ENCODE data around the gene ADGRV1.
"Not testable (repeated sequence)": the region's sequence is repeated elsewhere in the genome, so short reads cannot be mapped to it uniquely, and the experiment has no call there.

Gene ADGRV1

DNA sequence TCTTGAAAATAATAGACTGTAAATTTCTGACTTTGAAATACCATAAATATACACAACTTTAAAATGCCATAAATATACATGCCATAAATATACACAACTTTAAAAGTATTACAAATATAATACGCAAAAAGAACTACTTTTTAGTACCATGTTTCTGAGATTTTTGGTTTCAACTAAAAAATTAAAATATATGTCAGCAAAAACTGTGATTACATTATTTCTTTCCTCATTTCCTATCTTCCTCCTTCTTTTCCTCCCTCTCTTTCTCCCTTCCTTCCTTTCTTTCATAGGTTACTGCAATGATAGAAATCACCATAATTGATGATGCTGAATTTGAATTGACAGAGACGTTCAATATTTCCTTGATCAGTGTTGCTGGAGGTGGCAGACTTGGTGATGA is 200.5 kb downstream of the ADGRV1 start:
- DNase-seq: no peak

DNA sequence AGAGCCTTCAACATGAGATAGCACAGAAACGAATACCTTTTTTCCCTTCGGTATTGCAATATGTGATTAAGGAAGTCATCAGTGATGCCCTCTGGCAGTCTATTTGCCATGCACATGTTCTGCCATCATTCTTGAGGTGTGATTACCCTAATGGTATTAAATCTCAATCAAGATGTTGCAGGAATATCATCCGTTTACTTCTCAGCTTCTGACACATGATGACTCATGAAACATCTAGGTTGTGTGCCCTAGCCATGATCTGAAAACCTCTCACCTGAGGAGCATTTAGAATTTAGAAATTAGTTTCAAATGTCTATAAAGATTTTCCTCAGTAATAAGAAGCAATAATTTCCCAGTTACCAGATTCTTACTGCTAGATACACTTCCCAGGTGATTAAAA is 209.1 kb downstream of the ADGRV1 start:
- DNase-seq: no peak

DNA sequence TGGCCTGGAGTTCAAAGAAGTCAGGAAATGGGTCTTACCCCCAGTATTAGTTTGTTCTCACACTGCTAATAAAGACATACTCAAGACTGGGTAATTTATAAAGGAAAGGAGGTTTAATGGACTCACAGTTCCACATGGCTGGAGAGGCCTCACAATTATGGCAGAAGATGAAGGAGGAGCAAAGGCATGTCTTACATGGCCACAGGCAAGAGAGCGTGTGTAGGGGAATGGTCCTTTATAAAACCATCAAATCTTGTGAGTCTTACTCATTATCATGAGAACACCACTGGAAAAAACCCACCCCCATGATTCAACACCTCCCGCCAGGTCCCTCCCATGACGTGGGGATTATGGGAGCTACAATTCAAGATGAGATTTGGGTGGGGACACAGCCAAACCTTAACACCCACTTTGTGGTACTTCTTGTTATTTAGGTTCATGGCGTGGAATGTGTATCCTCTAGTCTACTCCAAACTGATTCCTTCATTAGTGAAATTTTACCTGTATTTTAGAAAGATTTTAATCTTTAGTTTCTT is 211.5 kb downstream of the ADGRV1 start:
- DNase-seq: not testable (repeated sequence)

DNA sequence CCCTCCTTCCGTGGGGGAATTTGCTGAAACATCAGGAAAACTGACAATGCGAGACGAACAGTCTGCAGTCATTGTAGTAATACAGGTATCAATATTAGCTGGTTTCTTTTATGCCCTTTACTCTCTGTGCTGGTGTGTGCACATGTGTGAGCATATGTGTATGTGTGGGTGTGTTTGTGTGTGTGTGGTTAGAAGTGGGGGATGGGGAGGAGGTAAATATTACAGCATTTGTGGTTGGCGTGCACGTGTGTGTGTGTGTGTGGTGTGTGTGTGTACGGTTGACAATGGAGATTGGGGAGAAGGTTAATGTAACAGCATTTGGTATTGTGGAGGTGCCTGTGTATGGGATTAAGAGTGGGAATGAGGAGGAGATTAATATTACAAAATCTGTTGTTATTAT is 219.4 kb downstream of the ADGRV1 start:
- no peak for DNase-seq

DNA sequence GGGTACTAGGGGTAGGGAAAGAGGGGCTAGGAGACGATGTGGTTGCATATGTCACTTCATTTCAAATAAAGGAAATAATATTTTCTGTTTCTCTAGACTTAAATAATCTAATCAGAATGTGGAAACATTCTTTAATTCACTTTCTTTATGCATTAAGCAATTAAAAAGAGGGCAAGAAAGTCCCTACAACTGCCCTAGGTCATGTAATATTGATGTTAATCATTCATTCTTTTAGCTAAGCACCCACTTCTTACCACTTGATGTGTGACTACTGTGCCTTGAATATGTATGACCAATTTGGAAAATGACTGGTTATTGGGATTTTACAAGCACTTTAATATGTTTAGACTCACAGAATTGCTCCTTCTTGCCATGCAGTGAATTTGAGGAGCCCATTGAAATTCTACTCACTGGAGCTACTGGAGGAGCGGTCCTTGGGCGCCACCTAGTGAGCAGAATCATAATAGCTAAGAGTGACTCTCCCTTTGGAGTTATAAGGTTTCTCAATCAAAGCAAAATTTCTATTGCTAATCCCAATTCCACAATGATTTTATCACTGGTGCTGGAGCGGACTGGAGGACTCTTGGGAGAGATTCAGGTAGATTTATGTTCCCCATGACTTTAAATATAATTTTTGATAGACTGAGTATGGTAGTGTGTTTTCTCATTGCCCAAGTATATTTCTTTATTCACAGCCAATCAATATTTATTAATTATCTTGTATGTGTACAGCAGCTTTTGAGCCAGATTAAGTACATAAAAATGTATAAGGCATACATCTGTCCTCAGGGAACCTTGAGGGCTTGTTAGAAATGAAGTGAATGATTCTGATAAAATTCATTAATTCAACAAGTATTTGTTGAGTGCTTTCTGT is 225.1 kb downstream of the ADGRV1 start:
- DNase-seq: peak; percentile 52 to 95

DNA sequence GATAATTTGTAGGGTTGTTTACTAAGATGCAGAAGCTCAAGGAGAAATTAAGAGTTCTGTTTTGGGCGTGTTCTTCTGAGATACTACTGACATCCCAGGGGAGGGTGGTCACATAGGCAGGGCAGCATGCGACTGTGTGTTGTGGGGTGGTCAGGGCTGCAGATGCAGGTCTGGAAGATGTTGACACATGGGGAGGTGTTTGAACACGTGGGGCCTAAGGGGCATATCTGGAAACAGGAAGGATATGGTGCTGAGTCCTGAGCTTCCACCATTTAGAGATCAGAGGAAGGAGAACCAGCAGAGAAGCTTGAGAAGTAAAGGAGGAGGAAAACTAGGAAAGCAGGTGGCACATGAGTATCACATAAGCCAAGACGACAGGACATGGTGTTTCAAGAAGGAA is 228.2 kb downstream of the ADGRV1 start:
- no peak for DNase-seq

DNA sequence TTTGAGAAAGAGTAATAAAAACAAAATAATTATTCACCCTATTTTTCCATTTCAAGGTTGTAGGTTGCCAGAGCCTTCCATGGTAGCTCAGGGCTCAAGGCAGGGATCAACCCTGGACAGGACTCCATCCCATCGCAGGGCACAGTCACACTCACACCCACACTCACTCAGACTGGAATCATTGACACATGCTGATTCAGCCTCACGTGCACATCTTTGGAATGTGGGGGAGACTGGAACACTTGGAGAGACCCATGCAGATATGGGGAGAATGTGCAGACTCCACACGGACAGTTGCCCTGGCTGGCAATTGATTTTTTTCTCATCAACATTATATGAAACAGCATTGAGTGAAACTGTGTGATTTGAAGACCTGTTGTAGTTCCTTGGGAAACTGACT is 234.1 kb downstream of the ADGRV1 start:
- no peak for DNase-seq

DNA sequence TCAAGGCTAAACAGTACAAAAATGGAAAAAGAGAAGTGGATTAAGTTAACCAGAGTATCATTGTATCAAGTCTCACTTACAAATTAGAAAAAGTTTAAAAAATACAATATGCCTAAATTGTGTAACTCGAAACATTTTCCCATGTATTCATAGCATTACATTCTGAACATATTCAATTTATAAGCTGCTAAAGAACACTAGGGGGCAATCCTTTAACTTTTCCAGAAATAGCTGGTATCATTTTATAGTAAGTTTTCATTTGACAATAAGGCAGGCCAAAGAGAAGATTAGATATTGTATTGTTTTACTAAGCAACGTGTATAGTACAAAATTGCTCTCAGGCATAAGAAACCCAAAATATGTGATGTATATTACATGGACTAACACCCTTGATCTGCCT is 234.6 kb downstream of the ADGRV1 start:
- DNase-seq: no peak

DNA sequence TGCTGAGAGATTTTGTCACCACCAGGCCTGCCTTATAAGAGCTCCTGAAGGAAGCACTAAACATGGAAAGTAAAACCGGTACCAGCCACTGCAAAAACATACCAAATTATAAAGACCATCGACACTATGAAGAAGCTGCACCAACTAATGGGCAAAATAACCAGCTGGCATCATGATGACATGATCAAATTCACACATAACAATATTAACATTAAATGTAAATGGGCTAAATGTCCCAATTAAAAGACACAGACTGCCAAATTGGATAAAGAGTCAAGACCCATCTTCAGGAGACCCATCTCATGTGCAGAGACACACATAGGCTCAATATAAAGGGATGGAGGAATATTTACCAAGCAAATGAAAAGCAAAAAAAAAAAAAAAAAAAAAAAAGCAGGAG is 238.3 kb downstream of the ADGRV1 start:
- DNase-seq: not testable (repeated sequence)

DNA sequence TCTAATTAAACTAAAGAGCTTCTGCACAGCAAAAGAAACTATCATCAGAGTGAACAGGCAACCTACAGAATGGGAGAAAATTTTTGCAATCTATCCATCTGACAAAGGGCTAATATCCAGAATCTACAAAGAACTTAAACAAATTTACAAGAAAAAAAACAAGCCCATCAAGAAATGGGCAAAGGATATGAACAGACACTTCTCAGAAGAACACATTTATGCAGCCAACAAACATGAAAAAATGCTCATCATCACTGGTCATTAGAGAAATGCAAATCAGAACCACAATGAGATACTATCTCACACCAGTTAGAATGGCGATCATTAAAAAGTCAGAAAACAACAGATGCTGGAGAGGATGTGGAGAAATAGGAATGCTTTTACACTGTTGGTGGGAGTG is 241.5 kb downstream of the ADGRV1 start:
- not testable (repeated sequence) for DNase-seq

DNA sequence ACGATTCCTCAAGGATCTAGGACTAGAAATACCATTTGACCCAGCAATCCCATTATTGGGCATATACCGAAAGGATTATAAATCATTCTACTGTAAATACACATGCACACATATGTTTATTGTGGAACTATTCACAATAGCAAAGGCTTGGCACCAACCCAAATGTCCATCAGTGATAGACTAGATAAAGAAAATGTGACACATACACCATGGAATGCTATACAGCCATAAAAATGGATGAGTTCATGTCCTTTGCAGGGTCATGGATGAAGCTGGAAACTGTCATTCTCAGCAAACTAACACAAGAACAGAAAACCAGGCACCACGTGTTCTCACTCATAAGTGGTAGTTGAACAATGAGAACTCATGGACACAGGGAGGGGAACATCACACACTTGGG is 241.9 kb downstream of the ADGRV1 start:
- DNase-seq: not testable (repeated sequence)

DNA sequence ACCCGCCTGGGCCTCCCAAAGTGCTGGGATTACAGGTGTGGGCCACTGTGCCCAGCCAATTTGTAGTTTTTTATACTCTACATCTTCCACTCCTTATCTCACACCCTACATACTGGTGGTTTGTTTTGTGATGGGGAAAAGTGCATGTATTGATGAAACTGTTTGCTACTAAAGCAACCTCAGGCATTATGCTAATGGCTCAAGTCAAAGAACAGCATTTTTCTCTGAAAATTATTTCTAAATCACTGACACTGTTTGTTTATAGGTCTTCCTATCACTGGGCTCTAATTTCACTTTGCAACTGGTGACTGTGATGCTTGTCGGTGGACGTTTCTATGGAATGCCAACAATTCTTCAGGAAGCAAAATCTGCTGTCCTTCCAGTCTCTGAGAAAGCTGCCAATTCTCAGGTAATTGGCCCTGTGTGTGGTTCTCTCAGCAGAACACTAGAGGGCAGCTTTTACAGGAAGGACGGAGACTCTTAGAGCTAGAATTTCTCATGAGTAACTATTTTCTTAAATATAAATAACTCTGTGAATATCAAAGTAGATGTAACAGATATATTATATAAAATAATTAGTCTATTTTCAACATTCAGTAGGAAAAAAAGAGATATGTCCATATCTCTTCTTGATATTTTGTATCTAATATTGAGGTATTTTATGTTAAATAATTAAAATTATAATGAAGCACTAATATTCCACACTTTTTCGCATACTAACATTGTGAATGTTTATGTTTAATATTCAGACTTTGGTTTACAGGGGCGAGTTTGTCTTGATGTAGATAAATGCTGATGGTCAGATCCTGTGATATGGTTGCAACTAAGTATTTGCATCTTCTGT is 244.1 kb downstream of the ADGRV1 start:
- peak in 1 of 2 donors; percentile 52 for DNase-seq

DNA sequence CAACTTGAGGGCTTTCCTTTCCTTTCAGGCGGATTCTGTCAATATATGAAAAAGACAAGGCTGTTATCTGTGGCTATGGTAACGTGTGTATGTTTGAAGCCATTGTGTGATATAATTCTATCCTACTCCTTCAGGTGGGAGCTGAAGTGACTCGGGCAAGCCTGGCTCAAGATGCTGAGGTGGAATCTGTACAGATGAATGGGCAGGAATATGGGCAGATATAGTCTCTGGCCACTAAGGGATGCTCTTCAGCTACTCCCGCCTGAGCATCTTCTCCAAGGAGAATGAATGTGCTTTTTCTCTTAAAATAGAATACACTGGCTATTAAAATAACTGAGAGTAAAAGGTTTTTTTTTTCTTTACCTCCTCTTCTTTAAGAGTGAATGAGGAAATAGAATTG is 244.8 kb downstream of the ADGRV1 start:
- no peak for DNase-seq

DNA sequence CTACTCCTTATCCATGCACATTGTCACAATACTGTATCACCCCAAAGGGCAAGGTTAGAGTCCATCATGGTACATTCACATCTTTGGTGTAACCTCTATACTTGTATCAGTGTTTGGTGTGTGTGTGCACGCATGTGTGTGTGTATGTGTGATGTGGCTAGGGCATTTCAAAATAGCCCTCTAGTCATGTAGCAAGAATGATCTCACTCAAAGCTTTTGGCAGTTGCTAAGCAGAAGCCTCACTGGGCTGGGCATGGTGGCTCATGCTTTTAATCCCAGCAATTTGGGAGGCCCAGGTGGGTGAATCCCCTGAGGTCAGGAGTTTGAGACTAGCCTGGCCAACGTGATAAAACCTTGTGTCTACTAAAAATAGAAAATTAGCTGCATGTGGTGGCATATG is 245.3 kb downstream of the ADGRV1 start:
- DNase-seq: no peak

DNA sequence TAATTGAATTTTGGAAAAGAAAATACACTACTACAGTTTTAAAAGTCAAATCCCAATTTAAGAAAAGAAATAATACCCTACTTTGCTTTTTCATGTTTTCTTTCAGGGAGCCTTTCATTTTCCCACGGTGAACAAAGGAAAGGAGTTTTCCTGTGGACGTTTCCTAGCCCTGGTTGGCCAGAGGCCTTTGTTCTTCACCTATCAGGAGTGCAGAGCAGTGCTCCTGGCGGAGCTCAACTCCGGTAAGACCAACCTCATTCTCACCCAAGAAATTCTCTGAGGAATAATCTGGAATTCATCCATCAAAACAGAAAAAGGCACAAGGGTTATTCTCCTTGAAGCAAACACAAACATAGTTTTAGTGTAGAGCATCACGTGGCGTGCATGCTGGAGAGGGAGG is 248.9 kb downstream of the ADGRV1 start:
- no peak for DNase-seq

DNA sequence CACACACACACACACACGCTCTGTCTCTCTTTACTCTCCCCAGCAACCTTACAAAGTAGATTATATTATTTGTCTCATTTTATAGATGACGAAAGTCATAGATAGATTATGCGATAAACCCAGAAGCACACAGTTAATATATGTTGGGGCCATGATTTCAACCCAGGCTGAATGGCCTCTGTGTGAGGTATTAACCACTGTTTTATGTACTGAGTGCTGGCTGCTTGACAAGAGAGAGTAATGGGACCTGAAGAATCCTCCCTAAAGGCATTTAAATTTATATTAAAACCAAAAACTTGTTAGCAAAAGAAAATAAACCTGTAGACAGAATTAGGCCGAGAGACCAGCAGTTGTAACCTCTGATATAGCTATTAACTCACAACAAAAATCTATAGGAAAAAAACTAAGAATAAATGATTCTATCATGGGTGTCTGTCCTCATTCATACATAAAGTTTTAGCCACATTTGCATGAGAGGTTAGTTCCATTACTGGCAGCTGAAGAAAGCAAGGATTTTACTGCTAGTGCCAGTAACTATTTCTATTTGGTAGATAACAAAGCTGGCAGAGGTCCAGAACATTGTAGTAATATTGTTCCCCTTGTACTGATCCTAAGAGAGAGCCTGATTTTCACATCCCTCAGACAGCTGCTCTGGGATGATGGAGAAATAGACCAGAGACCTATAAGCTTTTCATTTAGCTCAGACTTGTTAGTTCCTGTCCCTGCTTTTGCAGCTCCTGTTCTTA is 250.9 kb downstream of the ADGRV1 start:
- DNase-seq: no peak

DNA sequence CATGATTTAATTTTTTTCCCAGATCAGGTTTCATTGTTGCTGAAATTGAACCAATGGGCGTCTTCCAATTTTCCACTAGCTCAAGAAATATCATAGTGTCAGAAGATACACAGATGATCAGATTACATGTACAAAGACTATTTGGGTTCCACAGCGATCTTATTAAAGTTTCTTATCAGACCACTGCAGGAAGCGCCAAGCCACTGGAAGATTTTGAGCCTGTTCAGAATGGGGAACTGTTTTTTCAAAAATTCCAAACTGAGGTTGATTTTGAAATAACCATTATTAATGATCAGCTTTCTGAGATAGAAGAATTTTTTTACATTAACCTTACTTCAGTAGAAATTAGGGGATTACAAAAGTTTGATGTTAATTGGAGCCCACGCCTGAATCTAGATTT is 251.6 kb downstream of the ADGRV1 start:
- DNase-seq: no peak

DNA sequence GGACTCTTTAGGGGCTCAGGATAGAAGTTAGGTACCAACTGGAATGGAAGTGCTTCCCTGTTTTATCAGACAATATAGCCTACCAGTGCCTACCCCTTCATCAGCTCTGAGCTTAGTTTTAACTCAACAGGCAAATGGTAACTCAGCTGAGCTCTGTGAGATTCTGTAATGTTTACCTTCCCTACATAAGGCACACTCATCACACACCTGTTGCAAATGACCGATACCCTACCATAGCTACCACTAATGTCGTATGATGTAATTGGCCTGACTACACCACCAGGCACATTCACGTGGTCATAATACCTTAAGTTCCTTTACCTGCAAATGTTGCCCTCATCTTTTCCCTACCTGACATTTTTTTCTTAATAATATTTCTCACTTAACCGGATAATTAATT is 254.8 kb downstream of the ADGRV1 start:
- no peak for DNase-seq

DNA sequence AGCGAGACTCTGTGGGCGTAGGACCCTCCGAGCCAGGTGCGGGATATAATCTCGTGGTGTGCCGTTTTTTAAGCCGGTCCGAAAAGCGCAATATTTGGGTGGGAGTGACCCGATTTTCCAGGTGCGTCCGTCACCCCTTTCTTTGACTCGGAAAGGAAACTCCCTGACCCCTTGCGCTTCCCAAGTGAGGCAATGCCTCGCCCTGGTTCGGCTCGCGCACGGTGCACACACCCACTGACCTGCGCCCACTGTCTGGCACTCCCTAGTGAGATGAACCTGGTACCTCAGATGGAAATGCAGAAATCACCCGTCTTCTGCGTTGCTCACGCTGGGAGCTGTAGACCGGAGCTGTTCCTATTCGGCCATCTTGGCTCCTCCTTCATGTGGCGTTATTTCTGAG is 263.5 kb downstream of the ADGRV1 start:
- not testable (repeated sequence) for DNase-seq

DNA sequence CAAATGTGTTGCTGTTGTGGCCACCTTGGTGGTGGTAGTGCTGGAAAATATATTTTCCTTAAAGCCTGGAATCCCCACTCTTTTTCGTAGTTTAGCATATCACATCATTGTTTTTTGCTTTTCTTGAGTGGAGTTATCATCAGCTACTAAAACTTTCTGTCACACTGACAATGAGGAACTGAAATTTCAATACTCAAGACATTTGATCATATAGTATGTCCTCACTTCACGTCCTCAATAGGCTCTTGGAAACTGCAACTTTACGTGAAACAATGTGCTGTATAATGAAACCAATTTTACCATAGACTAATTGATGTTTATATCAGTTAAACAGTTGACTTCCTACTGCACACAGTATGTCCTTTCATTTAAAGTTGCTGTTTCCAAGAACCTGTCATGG is 265.8 kb downstream of the ADGRV1 start:
- no peak for DNase-seq

DNA sequence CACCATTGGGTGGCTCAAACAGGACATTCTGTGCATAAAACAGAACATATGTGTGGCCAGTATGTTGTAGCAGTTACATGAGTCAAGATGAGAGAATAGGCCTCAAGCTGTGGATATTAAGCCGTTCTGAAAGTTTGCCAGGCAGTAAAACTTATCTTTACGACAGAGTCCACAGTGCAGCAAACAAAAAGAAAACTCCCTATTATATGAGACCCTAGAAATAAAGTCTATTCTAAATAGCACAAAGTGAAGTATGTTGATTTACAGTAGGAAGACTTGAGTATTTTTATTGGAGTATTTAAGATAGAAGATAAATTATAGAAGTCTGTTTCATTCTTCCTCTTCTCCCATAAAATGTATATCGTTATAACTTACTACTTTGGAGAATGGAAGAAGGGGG is 271.5 kb downstream of the ADGRV1 start:
- no peak for DNase-seq

DNA sequence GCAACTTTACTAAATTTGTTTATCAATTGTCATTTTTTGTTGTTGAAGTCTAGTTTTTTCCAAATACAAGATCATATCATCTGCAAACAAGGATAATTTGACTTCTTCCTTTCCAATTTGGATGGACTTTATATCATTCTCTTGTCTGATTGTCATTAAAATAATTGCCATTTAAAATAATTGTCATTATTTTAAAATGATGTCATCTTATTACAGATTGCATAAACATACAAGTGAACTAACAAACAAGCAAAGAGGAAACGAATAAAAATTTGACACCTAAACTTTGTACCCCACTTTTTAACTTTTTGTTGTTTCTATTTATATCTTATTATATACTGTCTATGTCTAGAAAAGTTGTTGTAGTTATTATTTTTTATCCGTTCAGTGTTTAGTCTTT is 275.2 kb downstream of the ADGRV1 start:
- no peak for DNase-seq

DNA sequence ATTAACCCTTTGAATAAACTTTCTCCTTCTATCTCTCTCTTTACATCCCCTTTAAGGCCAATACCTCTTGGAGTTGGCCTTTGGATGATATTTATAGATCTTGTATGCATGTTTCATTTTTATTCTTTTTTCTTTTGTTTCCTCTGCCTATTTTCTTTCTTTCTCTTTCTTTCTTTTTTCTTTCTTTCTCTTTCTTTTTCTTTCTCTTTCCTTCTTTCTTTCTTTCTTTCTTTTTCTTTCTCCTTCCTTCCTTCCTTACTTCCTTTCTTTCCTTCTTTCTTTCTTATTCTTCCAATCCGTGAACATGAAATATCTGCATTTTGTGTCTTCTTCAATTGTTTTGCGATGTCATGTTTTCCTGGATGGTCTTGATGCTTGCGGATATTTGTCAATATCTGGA is 276.1 kb downstream of the ADGRV1 start:
- DNase-seq: no peak
